Measurements from ENCODE around the gene INPP5K. TPM values are rescaled to one million over a fixed set of nuclear protein-coding genes. Genes with fewer than 3 reads are reported as not detected.
A peak's percentile ranks its signal among the peaks of the same experiment; 100 is the strongest.

INPP5K gene
- total and polyA plus RNA-seq, 10 donors = 22.3 to 107 (median 51.4) TPM

DNA sequence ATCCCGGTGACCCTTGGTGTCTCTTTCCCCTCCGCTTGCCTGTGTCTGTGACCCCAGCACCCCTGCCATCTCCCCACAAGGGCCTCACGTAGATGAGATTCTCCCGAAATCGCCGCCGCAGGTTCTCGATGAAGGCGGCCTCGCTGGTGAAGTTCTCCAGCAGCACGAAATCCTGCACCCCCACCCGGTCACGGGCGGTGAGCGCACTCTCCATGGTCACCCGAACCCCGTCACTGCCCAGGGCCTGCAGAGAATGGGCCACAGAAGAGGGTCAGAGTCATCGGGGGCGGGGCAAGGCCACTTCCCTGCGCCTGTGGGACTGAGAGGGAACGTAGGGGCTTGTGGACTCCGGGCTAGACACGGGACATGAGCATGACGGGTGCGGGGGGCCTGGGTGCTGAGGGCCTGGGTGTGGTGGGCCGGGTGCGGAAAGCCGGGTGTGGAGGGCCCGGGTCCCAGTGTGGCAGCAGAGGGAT, 32.3 kb downstream of the INPP5K start:
- DNase-seq = peak; percentile 77
- Histone ChIP-seq H3K36me3 (peaks cover 0 to 53% (median 32%) of the 10 kb centered on the region in 6 donors), H3K27me3 (replicated peaks in 1 of 7) (peaks cover 0 to 39% (median 0%) of the 10 kb centered on the region in 7 donors), H3K4me1 (peaks cover 29 to 60% (median 48%) of the 10 kb centered on the region in 6 donors), H3K4me3 (peak overlapping the region in 2 of 8 donors; percentile 78 to 91), H3K9me3 (no peaks in the 10 kb centered on the region), H3K27ac (peak overlapping the region in 4 of 8 donors; percentile 91 to 94 (median 92))
- WGBS, 5 donors = 89 to 94% (median 91%) methylated on average over 29 of the region's 29 CpGs
- intact Hi-C loops (cut with DNase I; ENCODE audit: low total_unique reads) = no loop called here
- no peak for TF ChIP-seq POLR2A (IDR thresholded peaks at IDR 0.05)
- TF ChIP-seq POLR2AphosphoS5 (IDR thresholded peaks at IDR 0.05) = no peak
- TF ChIP-seq, protein P1, sequence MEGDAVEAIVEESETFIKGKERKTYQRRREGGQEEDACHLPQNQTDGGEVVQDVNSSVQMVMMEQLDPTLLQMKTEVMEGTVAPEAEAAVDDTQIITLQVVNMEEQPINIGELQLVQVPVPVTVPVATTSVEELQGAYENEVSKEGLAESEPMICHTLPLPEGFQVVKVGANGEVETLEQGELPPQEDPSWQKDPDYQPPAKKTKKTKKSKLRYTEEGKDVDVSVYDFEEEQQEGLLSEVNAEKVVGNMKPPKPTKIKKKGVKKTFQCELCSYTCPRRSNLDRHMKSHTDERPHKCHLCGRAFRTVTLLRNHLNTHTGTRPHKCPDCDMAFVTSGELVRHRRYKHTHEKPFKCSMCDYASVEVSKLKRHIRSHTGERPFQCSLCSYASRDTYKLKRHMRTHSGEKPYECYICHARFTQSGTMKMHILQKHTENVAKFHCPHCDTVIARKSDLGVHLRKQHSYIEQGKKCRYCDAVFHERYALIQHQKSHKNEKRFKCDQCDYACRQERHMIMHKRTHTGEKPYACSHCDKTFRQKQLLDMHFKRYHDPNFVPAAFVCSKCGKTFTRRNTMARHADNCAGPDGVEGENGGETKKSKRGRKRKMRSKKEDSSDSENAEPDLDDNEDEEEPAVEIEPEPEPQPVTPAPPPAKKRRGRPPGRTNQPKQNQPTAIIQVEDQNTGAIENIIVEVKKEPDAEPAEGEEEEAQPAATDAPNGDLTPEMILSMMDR (IDR thresholded peaks at IDR 0.05 in 8 of 11, conservative IDR thresholded peaks at IDR 0.05 in 3 of 11) = no peak

DNA sequence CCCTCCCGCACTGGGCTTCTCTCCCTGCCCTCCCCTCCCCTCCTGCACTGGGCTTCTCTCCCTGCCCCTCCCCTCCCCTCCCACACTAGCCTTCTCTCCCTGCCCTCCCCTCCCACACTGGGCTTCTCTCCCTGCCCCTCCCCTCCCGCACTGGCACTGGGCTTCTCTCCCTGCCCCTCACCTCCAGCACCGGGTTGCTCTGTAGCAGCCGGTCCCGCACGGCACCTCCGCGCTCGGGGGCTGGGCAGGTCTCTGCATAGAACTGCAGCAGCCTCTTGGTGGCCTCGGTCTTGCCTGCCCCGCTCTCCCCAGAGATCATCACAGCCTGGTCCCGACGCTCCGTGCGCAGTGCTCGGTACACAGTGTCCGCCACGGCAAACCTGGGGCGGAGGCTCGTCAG, 33.7 kb downstream of the INPP5K start:
- WGBS, 5 donors = 89 to 97% (median 93%) methylated on average over 15 to 20 of the region's 20 CpGs
- H3K4me1 ChIP-seq = peaks cover 21 to 47% (median 33%) of the 10 kb centered on the region in 6 donors
- H3K4me3 ChIP-seq = no peak overlapping the region
- peak; percentile 74 for DNase-seq
- no peak overlapping the region for H3K27ac ChIP-seq
- H3K9me3 ChIP-seq = no peaks in the 10 kb centered on the region
- peaks cover 0 to 67% (median 46%) of the 10 kb centered on the region in 6 donors for H3K36me3 ChIP-seq
- TF ChIP-seq, protein P1 (IDR thresholded peaks at IDR 0.05 in 8 of 11, conservative IDR thresholded peaks at IDR 0.05 in 3 of 11) = no peak
- no peak for TF ChIP-seq POLR2A (IDR thresholded peaks at IDR 0.05)
- TF ChIP-seq POLR2AphosphoS5 (IDR thresholded peaks at IDR 0.05) = peak in 1 of 3 donors; percentile 29
- peaks cover 0 to 33% (median 0%) of the 10 kb centered on the region in 7 donors for H3K27me3 ChIP-seq (replicated peaks in 1 of 7)
- intact Hi-C loops (cut with DNase I; ENCODE audit: low total_unique reads) = no loop called here

DNA sequence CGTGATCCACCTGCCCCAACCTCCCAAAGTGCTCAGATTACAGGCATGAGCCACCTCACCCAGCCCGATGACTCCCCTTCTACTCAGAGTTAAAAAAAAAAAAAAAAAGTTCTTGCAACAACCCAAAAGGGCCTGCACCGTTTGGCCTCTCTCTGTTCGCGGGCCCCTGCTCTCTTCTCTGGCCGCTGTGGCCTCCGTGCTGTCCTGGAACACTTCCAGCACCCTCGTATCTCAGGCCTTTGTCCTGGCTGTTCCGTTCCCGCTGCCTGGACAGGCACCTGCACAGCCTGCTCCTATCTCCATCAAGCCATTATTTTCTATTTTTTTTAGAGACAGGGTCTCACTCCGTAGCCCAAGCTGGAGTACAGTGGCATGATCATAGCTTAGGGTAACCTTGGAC, 34.7 kb downstream of the INPP5K start:
- TF ChIP-seq POLR2AphosphoS5 (IDR thresholded peaks at IDR 0.05) (no peak), POLR2A (IDR thresholded peaks at IDR 0.05) (no peak)
- TF ChIP-seq, protein P1 (IDR thresholded peaks at IDR 0.05 in 8 of 11, conservative IDR thresholded peaks at IDR 0.05 in 3 of 11) = no peak
- no peak for DNase-seq
- Histone ChIP-seq H3K4me3 (no peak overlapping the region), H3K27ac (no peak overlapping the region), H3K27me3 (replicated peaks in 1 of 7) (peaks cover 0 to 24% (median 0%) of the 10 kb centered on the region in 7 donors), H3K9me3 (no peaks in the 10 kb centered on the region), H3K4me1 (peaks cover 14 to 47% (median 25%) of the 10 kb centered on the region in 6 donors), H3K36me3 (peaks cover 0 to 77% (median 53%) of the 10 kb centered on the region in 6 donors)
- intact Hi-C loops (cut with DNase I; ENCODE audit: low total_unique reads) = no loop called here
- 70 to 89% (median 82%) methylated on average over 11 of the region's 11 CpGs for WGBS, 5 donors

DNA sequence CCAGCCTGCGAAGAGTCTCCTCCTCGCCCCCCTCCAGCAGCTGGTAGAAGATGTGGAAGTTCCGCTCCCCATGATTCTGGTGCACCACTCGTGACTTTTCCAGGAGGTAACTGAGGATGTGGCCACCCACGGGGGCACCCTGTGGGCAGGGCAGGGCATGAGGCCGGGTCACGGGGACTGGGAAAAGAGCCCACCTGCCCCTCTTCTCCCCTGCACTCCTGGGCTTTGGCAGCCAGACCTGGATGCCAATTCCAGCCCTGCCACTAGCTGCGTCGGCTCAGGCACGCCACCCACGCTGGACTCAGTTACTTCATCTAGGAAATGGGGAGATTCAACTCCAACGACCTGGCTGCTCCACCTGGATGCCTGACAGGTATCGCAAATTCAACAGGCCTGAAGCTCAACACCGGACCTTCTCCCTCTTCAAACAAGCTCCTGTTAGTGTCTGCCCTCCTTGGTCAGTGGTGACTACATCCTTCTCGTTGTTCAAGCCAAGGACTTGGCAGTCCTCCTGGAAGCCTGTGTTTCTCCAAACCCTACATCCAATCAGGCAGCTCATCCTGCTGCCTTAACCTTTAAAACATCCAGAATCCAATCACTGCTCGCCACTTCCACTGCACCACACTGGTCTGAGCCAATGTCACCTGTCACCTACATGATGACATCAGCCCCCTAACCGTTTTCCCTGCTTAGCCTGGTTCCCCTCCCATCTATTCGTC, 35.5 kb downstream of the INPP5K start:
- intact Hi-C loops (cut with DNase I; ENCODE audit: low total_unique reads) = no loop called here
- DNase-seq = no peak
- 82 to 88% (median 87%) methylated on average over 15 to 18 of the region's 18 CpGs for WGBS, 5 donors
- Histone ChIP-seq H3K4me1 (peaks cover 8 to 47% (median 21%) of the 10 kb centered on the region in 6 donors), H3K36me3 (peaks cover 0 to 85% (median 53%) of the 10 kb centered on the region in 6 donors), H3K27me3 (replicated peaks in 1 of 7) (peaks cover 0 to 15% (median 0%) of the 10 kb centered on the region in 7 donors), H3K9me3 (no peaks in the 10 kb centered on the region), H3K27ac (no peak overlapping the region), H3K4me3 (no peak overlapping the region)
- TF ChIP-seq POLR2A (IDR thresholded peaks at IDR 0.05) (no peak), POLR2AphosphoS5 (IDR thresholded peaks at IDR 0.05) (no peak)
- TF ChIP-seq, protein P1 (IDR thresholded peaks at IDR 0.05 in 8 of 11, conservative IDR thresholded peaks at IDR 0.05 in 3 of 11) = no peak
